AG09319 (cell line): ENCODE results near the gene VEPH1.
"Not testable (repeated sequence)": the region's sequence is repeated elsewhere in the genome, so short reads cannot be mapped to it uniquely, and the experiment has no call there.

Experiments used
- DNase-seq: peaks from one replicate; pipeline ENCODE4 v3.0.0-alpha.2; 2010; ENCODE audit warnings: low read depth; ENCODE audit errors: extremely low read depth
- CTCF ChIP-seq: IDR thresholded peaks from 2 replicates; pipeline ENCODE4 v1.5.1; 2011; ENCODE audit warnings: low read depth, mild to moderate bottlenecking, inconsistent platforms, low read length, moderate library complexity

The VEPH1 gene

GRCh38 chr3:157335233-157336076 is 167.8 kb downstream of the VEPH1 start:
- peak; percentile 66 for DNase-seq
- TF ChIP-seq CTCF: no peak; the same call in 1 of the 2 replicates

GRCh38 chr3:157333551-157333991 is 169.6 kb downstream of the VEPH1 start:
- DNase-seq: peak; percentile 87
- TF ChIP-seq CTCF: no peak

GRCh38 chr3:157330206-157330605 is 173.0 kb downstream of the VEPH1 start:
- TF ChIP-seq CTCF: no peak; the same call in 1 of the 2 replicates
- no peak for DNase-seq

- no peak for DNase-seq
- TF ChIP-seq CTCF: no peak
Measured at GRCh38 chr3:157329551-157329950, 173.7 kb downstream of the VEPH1 start.

- TF ChIP-seq CTCF: no peak
- DNase-seq: no peak
Measured at GRCh38 chr3:157327837-157328236, 175.4 kb downstream of the VEPH1 start.

GRCh38 chr3:157327018-157327417 is 176.2 kb downstream of the VEPH1 start:
- no peak for TF ChIP-seq CTCF
- DNase-seq: no peak

GRCh38 chr3:157324869-157325268 is 178.3 kb downstream of the VEPH1 start:
- DNase-seq: not testable (repeated sequence)

GRCh38 chr3:157323360-157323759 is 179.9 kb downstream of the VEPH1 start:
- no peak for TF ChIP-seq CTCF
- DNase-seq: no peak
